OCI-LY7 (cell line): ENCODE data around the gene FHL5.

Experiments used
- EZH2phosphoT487 ChIP-seq: fragments of 200-600 bp; sonication (generic); IDR thresholded peaks from 2 replicates; pipeline ENCODE4 v1.6.1; 2018; ENCODE audit warnings: low read depth, borderline replicate concordance, mild to moderate bottlenecking, mixed run types, antibody characterized with exemption, low read length, moderate library complexity, mixed read lengths
- TF ChIP-seq, protein P1 (sequence below): fragments of 200-600 bp; sonication (generic); conservative IDR thresholded peaks from 2 replicates; pipeline ENCODE4 v1.5.1; 2014; ENCODE audit warnings: mild to moderate bottlenecking, antibody characterized with exemption, low read length, moderate library complexity, mixed read lengths

DNA sequence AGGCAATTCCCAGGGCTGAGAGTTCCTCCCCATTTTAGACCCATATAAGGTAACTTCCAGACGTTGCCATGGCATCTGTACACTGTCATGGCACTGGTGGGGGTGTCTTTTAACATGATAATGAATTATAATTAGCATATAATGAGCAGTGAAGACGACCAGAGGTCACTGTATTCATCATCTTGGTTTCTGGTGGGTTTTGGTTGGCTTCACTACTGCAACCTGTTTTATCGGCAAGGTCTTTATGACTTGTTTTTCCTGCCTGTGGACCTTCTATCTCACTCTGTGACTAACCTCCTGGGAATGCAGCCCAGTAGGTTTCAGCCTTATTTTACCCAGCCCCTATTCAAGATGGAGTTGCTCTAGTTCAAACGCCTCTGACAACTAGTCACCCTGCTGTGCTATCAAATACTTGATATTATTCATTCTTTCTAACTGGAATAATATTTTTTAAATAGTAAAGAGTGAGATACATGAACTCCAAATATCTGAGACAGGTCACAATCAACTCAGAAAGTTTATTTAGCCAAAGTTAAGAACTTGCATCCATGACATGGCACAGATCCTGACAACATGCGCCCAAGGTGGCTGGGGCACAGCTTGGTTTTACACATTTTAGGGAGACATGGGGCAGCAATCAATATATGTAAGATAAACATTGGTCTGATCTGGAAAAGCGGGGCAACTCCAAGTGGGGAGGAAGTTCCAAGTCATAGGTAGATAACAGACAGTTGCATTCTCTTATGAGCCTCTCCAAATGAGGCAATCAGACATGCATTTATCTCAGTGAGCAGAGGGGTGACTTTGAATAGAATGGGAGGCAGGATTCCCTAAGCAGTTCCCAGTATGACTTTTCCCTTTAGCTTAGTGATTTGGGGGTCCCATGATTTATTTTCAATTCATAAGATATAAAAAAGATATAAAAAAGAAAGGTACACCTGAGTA, 42.5 kb upstream of the FHL5 start:
- no peak for TF ChIP-seq EZH2phosphoT487
- TF ChIP-seq, protein P1, sequence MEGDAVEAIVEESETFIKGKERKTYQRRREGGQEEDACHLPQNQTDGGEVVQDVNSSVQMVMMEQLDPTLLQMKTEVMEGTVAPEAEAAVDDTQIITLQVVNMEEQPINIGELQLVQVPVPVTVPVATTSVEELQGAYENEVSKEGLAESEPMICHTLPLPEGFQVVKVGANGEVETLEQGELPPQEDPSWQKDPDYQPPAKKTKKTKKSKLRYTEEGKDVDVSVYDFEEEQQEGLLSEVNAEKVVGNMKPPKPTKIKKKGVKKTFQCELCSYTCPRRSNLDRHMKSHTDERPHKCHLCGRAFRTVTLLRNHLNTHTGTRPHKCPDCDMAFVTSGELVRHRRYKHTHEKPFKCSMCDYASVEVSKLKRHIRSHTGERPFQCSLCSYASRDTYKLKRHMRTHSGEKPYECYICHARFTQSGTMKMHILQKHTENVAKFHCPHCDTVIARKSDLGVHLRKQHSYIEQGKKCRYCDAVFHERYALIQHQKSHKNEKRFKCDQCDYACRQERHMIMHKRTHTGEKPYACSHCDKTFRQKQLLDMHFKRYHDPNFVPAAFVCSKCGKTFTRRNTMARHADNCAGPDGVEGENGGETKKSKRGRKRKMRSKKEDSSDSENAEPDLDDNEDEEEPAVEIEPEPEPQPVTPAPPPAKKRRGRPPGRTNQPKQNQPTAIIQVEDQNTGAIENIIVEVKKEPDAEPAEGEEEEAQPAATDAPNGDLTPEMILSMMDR: no peak
